VCaP (cell line): ENCODE results near the gene SPTBN1.

Experiments
- H3K27ac ChIP-seq: fragments of 450-650 bp; 2 replicates; pipeline ENCODE4 v1.5.1; 2017
- CTCF ChIP-seq: fragments of 450-650 bp; conservative IDR thresholded peaks from 2 replicates; pipeline ENCODE4 v1.5.1; 2017; ENCODE audit warnings: mild to moderate bottlenecking, moderate library complexity

The SPTBN1 gene

GRCh38 chr2:54435325-54436226, 20.6 kb upstream of the SPTBN1 start:
- no peak for TF ChIP-seq CTCF
- no peak overlapping the region for H3K27ac ChIP-seq

DNA sequence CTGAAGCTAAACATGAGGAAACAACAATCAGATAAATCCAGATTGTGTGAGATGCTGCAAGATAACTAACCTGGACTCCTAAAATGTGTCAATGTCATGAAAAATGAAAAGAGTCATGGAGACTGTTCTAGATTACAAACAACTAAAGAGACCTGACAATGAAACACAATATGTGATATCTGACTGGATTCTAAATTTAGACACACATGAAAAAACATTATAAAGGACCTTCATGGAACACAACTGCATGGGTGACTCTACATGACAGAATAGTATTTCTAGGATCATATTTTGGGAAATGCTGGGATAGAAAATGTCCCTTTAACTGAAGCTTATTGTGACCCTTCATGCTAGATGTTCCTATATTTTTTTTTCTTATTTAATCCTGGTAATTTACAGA, 18.5 kb upstream of the SPTBN1 start:
- no peak overlapping the region for H3K27ac ChIP-seq
- TF ChIP-seq CTCF: no peak

DNA sequence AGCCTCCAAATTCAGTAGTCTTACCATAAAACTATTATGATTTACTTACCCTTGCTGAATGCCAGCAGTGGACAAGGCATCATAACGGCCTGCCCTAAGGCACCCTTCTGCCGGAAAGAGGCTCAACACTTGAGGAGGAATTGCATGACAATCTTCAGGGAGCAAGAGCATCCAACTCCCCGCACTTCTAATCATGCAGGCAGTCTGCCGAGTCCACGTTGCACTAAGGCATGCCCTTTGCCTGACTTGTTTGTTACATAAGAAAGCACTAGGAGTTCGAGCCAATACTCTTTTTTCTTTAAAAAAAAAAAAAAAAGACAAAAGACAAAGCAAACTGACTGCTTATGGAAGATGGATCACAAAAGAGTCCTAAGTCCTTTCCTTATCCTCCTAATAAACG, 17.9 kb upstream of the SPTBN1 start:
- no peak overlapping the region for H3K27ac ChIP-seq
- no peak for TF ChIP-seq CTCF

DNA sequence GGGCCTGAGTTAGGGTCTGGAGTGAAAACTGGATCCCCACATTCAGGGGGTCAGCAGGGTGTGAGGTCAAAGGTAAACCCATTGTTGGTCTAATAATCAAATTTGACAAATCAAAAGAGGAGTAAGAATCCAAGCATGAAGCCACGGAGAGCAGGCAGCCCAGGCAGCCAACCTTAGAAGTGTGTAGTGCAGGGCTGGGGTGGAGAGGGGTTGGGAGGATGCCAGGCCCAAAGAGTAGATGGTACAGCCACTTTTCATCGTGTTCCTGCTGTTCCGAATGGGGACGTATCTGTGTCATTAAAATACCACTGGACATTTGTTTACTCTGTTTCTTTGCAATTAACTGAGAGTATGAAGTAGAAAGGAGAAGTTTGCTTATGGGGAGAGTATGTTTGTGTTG, 16.5 kb upstream of the SPTBN1 start:
- TF ChIP-seq CTCF: no peak
- H3K27ac ChIP-seq: no peak overlapping the region

- H3K27ac ChIP-seq: no peak overlapping the region
- no peak for TF ChIP-seq CTCF
Observed at GRCh38 chr2:54440050-54440449, 16.1 kb upstream of the SPTBN1 start.

DNA sequence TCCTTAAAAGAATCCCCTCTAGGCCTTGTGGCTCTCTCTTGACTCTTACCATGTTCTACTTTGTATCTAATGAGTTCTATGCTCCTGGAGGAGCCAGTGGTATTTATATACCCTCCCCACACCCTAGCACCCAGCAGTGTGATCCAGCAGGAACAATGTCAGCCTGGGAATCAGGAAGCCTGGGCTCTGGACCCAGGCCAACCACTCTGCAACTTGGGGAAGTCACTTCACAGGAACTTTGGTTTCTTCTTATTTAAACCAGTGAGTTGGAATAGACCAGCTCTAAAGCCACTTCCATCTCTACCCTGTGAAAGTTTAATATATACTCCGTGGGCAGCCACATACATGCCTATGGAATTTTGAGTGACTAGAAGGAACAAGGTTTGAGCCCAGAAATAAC, 11.6 kb upstream of the SPTBN1 start:
- TF ChIP-seq CTCF: no peak
- H3K27ac ChIP-seq: no peak overlapping the region

DNA sequence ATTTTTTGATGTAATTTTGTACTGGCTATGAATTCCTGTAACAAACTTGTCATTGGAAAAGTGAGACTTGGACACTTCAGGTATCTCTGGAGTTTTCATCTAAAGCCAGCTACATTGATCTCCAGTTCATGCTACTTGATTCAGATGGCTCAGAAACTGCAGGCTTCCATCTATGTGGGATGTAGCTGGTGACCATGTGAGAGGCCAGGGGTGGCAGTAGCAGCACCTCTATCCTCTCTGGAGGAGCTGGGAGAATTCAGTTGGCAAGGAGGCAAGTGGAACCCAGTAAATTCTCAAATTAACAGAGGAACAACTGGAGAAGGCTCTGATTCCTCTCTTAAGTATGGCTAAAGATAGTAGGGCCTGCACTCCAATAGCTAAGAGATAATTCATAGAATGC, 10.0 kb upstream of the SPTBN1 start:
- no peak overlapping the region for H3K27ac ChIP-seq
- TF ChIP-seq CTCF: no peak
